Pancreas (tissue), 10 donors: ENCODE results near the gene CTIF. TPM values are rescaled to one million over a fixed set of nuclear protein-coding genes. Genes with fewer than 3 reads are reported as not detected.
"Not testable (repeated sequence)": the region's sequence is repeated elsewhere in the genome, so short reads cannot be mapped to it uniquely, and the experiment has no call there.

Experiments
- ATAC-seq, 4 donors: fragments of 200-7000 bp; cut with Tn5 transposase; one replicate each; pipeline versions ENCODE4 v1.8.0 to v1.9.1; 2020; ENCODE audit warnings: mild to moderate bottlenecking in 4 of 4, moderate library complexity in 4 of 4
- DNase-seq, 6 donors: peaks; one replicate each; pipeline ENCODE4 v3.0.0-alpha.2; 2020
- FAIRE-seq: peaks from 2 replicates; lab custom pipeline; 2012; peaks lifted over from hg19 to GRCh38; lab: Jason Lieb, UNC
- H3K27ac ChIP-seq, 4 donors: fragments of 200-600 bp; sonication (generic); 1 replicate in 3 of 4; 2 replicates in 1 of 4; pipeline versions ENCODE4 v1.5.0 to v1.8.0; 2020
- H3K27me3 ChIP-seq, 4 donors: fragments of 200-600 bp; one replicate each; pipeline ENCODE4 v1.8.0; 2021
- H3K36me3 ChIP-seq, 3 donors: fragments of 200-600 bp; sonication (generic) in 1 of 3; one replicate each; pipeline versions ENCODE4 v1.5.0 to v1.8.0; 2020 to 2021
- H3K4me1 ChIP-seq, 3 donors: fragments of 200-600 bp; one replicate each; pipeline ENCODE4 v1.8.0; 2021
- H3K4me3 ChIP-seq, 4 donors: fragments of 200-600 bp; sonication (generic) in 2 of 4; one replicate each; pipeline versions ENCODE4 v1.5.0 to v1.8.0; 2020 to 2021
- H3K9me3 ChIP-seq, 4 donors: fragments of 200-600 bp; one replicate each; pipeline ENCODE4 v1.8.0; 2021
- CTCF ChIP-seq, 4 donors: fragments of 200-600 bp; sonication (generic) in 3 of 4; IDR thresholded peaks; one replicate each; pipeline versions ENCODE4 v1.5.0 to v1.8.0; 2021; ENCODE audit warnings: antibody characterized with exemption in 4 of 4
- WGBS, 2 donors: extraction: QIAGEN DNeasy Blood & Tissue Kit; methylation state at CpG; one replicate each; pipeline ENCODE4 v1.1.7; 2013; 5-methylcytosine and 5-hydroxymethylcytosine counted together
- intact Hi-C, 3 donors: fragments of 100-400 bp; cut with DNase I; formaldehyde crosslinking; loops; one replicate each; pipeline versions ENCODE4 v1.11.1 to v1.14.2; 2022
- polyA plus RNA-seq, 2 donors: library from polyadenylated mRNA; stranded (reverse); fragments of 200-250 nt; gene quantifications; one replicate each; pipeline ENCODE4 v1.2.3, GENCODE V29; 2013
- total RNA-seq, 6 donors: library from RNA; stranded (reverse); fragmentation: NEBNext Ultra II Directional in 4 of 6; extraction: Animal tissue kit (Norgen Biotek cat#: 25700) in 4 of 6; gene quantifications; one replicate each; pipeline versions ENCODE4 v1.2.1 to v1.2.4, GENCODE V29; 2021 to 2023
- donor health status: healthy with polysubstance abuse.
- donor health status: DM: no; HTN: no; CAD: no; lungs with moderate emphysema.
- donor health status: DM: no; HTN: no; CAD: no.
- donor health status: control.
- donor health status: control.
- donor health status: Bipolar disorder and iron deficiency.
- donor health status: DM: yes; HTN: yes; CAD: no.
- donor health status: DM: no; HTN: no; CAD: no.
- donor health status: DM: no; HTN: no; CAD: no.
- donor health status: DM: yes; HTN: yes; CAD: no.

CTIF gene
- total and polyA plus RNA-seq, 8 donors = 15.1 to 27.4 (median 16.7) TPM

GRCh38 chr18:48713309-48713708 lies 174.5 kb downstream of the CTIF start:
- Histone ChIP-seq H3K9me3 (no peaks in the 10 kb centered on the region), H3K4me1 (no peaks in the 10 kb centered on the region), H3K4me3 (no peak overlapping the region), H3K27ac (no peak overlapping the region), H3K27me3 (no peaks in the 10 kb centered on the region), H3K36me3 (no peaks in the 10 kb centered on the region)
- no peak for TF ChIP-seq CTCF (IDR thresholded peaks at IDR 0.05)
- DNase-seq = no peak
- WGBS, 2 donors = 89 to 90% methylated on average over 14 of the region's 14 CpGs
- ATAC-seq = peak in 2 of 4 donors; percentile 35 to 54
- intact Hi-C loops = no loop called here
- FAIRE-seq = no peak

DNA sequence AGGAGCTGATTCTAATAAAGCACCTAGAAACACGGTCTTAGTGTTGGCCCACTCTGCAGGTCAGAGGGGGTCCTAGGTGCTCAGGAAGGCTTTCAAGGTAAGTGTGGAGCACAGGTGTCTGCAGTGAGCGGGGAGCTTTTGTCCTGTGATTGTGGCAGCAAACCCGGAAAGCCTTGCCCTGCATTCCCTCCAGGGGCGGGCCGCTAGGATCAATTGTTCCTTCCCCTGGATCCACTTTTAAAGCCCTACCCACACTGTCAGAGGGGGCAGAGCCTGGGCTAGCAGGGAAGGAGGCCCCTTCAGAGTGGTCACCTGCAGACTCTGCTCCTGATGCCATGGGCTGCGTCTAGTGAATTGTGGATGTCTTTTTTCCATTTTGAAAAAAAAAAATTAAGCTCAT lies 176.0 kb downstream of the CTIF start:
- FAIRE-seq = no peak
- no peak overlapping the region for H3K4me3 ChIP-seq
- H3K27me3 ChIP-seq = no peaks in the 10 kb centered on the region
- ATAC-seq = no peak
- H3K36me3 ChIP-seq = no peaks in the 10 kb centered on the region
- no peak for TF ChIP-seq CTCF (IDR thresholded peaks at IDR 0.05)
- 90 to 91% methylated on average over 6 of the region's 6 CpGs for WGBS, 2 donors
- DNase-seq = no peak
- H3K4me1 ChIP-seq = no peaks in the 10 kb centered on the region
- intact Hi-C loops = no loop called here
- H3K27ac ChIP-seq = no peak overlapping the region
- H3K9me3 ChIP-seq = no peaks in the 10 kb centered on the region

GRCh38 chr18:48715711-48716361 lies 177.0 kb downstream of the CTIF start:
- ATAC-seq = peak in 3 of 4 donors; percentile 35 to 77 (median 76)
- Histone ChIP-seq H3K9me3 (no peaks in the 10 kb centered on the region), H3K27me3 (no peaks in the 10 kb centered on the region), H3K4me1 (no peaks in the 10 kb centered on the region), H3K4me3 (no peak overlapping the region), H3K36me3 (no peaks in the 10 kb centered on the region), H3K27ac (no peak overlapping the region)
- WGBS, 2 donors = 90 to 91% methylated on average over 10 of the region's 10 CpGs
- intact Hi-C loops = no loop called here
- no peak for DNase-seq
- no peak for FAIRE-seq
- TF ChIP-seq CTCF (IDR thresholded peaks at IDR 0.05) = no peak

DNA sequence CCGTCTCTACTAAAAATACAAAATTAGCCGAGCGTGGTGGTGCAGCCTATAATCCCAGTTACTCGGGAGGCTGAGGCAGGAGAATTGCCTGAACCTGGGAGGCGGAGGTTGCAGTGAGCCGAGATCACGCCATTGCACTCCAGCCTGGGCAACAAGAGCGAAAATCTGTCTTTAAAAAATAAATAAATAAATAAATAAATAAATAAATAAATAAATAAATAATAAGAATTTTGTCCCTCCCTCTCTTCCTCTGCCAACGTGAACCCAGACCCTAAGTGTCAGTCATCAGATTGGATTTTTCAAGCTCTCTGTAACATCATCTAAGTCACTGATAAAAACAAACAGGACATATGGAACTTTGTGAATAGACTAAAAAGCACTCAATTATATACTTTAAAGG lies 178.4 kb downstream of the CTIF start:
- H3K36me3 ChIP-seq, H3K9me3 ChIP-seq, H3K27ac ChIP-seq, intact Hi-C loops, H3K27me3 ChIP-seq, ATAC-seq, DNase-seq, H3K4me3 ChIP-seq, H3K4me1 ChIP-seq, FAIRE-seq: not testable (repeated sequence)
- 97% methylated on average over 9 of the region's 9 CpGs for WGBS, 2 donors

DNA sequence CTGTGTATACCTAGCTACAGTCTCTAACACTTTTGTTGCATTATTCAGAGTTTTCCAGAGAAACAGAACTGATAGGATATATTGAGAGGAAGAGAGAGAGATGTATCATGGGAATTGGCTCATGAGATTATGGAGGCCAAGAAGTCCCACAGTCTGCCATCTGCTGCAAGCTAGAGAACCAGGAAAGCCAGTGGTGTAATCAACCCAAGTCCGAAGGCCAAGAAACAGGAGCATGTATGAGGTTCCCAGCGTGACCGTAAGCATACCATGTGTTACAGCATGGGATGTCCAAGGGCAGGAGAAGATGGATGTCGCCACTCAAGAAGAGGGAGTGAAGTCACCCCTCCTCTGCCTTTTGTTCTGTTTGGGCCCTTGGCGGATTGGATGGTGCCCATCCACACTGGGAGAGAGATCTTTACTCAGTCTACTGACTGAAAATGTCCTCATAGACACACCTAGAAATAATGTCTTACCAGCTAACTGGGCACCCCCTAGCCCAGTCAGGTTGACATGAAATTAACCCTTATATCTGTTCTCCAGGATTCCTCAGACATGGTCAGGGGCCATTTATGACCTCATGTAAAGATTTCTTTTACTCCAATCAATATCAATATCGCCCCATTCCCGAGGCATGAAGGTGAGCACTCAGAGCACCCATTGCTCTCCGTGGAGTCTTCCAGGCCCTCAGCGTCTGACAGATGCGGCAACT lies 179.6 kb downstream of the CTIF start:
- no peak for ATAC-seq
- no peak for FAIRE-seq

More for the DNA sequence above, 179.6 kb downstream of the CTIF start:
- 96% methylated on average over 10 of the region's 10 CpGs for WGBS, 2 donors
- intact Hi-C loops = no loop called here
- Histone ChIP-seq H3K4me3 (no peak overlapping the region), H3K27me3 (no peaks in the 10 kb centered on the region), H3K27ac (no peak overlapping the region), H3K4me1 (no peaks in the 10 kb centered on the region), H3K36me3 (no peaks in the 10 kb centered on the region), H3K9me3 (no peaks in the 10 kb centered on the region)
- TF ChIP-seq CTCF (IDR thresholded peaks at IDR 0.05) = no peak
- DNase-seq = no peak
